ENCODE measurements around the gene CALHM5.

The CALHM5 gene

DNA sequence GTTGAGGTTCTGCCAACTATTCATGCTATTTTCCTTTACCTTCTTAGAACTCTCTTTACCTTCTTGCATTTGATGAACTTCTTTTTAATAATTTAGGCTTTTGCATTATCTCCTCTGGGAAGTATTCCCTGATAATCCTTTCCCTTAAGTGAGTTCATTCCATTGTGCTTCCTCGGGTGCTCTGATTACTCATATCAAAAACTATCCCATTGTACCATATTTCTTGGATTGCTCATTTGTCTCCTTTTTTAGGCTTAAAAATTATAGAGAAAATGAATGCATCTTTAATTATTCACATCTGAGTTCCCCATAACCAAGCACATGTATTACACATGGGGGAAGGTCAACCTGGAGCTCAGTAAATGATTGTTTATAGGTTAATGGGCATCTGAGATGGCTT is 44.6 kb downstream of the CALHM5 start:
- Mint-ChIP-seq H3K9me3 (ENCODE audit: low read depth) (no peaks in the 10 kb centered on the region), H3K4me1 (ENCODE audit: low read depth) (no peaks in the 10 kb centered on the region), H3K27ac (no peak overlapping the region)

DNA sequence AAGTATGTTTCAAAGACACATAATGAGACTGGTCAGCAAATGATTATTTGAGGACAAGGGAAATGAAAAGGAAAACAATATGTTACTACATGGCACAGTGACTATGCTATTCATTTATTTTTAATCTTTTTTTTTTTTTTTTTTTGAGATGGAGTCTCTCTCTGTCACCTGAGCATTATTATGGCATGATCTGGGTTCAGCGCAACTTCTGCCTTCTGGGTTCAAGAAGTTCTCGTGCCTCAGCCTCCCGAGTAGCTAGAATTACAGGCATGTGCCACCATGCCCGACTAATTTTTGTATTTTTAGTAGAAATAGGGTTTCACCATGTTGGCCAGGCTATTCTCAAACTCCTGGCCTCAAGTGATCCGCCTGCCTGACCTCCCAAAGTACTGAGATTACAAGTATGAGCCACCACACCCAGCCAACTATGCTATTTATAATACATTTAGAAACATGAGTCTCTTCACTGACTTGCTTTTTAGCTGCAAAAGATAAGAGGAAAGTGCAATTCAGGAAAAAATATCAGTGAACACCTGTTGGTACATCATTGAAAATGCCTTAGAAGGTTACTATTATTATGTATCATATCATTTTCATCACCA is 45.5 kb downstream of the CALHM5 start:
- Mint-ChIP-seq H3K27me3 (peaks cover 13% of the 10 kb centered on the region), H3K36me3 (no peaks in the 10 kb centered on the region), H3K4me1 (ENCODE audit: low read depth) (no peaks in the 10 kb centered on the region), H3K9me3 (ENCODE audit: low read depth) (no peaks in the 10 kb centered on the region), H3K4me3 (no peak overlapping the region), H3K27ac (no peak overlapping the region)

More for the DNA sequence above, 44.6 kb downstream of the CALHM5 start:
- no peaks in the 10 kb centered on the region for H3K36me3 Mint-ChIP-seq
- H3K4me3 Mint-ChIP-seq = no peak overlapping the region
- H3K27me3 Mint-ChIP-seq = peaks cover 12% of the 10 kb centered on the region

DNA sequence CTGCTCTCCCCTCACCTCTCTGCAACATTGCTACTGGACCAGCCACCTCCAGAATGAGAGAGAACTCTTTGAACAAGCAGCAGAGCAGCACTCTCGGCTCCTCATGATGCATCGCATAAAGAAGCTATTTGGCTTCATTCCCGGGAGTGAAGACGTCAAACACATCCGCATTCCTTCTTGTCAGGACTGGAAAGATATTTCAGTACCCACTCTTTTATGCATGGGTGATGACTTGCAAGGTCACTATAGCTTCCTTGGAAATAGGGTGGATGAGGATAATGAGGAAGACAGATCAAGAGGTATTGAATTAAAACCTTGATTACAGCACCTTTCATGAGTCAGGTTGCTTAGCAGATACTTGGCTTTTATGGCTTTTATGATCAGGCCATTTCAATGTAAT is 46.5 kb downstream of the CALHM5 start:
- H3K4me3 Mint-ChIP-seq = no peak overlapping the region
- H3K27me3 Mint-ChIP-seq = peaks cover 16% of the 10 kb centered on the region
- H3K9me3 Mint-ChIP-seq (ENCODE audit: low read depth) = no peaks in the 10 kb centered on the region
- no peak overlapping the region for H3K27ac Mint-ChIP-seq
- H3K4me1 Mint-ChIP-seq (ENCODE audit: low read depth) = no peaks in the 10 kb centered on the region
- H3K36me3 Mint-ChIP-seq = no peaks in the 10 kb centered on the region

DNA sequence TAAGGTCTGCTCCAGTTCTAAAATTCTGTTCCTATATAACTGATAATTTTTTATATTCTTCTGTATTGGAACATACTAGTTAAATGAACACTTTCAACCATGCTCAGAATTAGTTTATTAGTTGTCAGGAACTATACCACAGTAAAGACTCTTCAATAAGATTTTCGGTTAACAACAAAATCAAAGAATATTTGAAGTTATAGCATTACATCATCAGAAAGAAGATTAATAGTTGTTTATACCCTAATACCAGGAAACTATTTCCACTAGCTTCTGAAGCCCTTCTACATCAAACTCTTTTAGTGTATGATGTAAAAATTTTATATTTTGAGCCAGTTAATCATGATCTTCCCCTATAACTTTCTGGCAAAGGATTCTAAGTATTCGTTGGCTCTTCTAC is 48.7 kb downstream of the CALHM5 start:
- Mint-ChIP-seq H3K9me3 (ENCODE audit: low read depth) (no peaks in the 10 kb centered on the region), H3K4me3 (no peak overlapping the region), H3K27ac (no peak overlapping the region), H3K27me3 (peaks cover 7% of the 10 kb centered on the region), H3K36me3 (no peaks in the 10 kb centered on the region), H3K4me1 (ENCODE audit: low read depth) (peaks cover 5% of the 10 kb centered on the region)

DNA sequence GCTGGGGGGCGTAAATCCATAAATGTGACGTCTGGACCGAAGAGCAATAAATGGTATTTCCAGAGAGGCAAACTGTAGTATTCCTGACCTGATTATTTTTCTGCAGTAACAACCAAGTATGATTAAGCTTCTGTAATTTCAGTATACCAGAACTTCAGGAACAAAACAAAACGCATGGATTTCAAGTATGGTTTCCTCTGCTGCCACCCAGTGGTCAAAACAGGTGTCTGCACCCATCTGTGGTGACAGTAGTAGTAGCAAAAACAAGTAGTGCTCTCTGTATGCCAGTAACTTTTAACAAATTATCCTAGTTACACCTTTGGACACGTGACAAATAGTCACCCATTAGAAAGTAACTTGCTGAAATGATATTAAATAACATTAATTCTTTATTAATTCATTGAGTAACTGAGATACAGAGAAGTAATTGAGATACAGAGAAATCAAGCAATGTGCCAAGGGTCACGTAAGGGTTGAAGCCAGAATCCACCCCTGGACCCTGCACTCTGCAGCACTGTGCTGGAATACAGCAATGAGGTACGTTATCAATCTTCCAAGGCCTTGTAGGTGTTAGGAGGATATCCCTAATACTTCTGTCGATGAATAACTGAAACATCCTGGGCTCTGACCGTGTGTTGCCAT is 50.1 kb downstream of the CALHM5 start:
- H3K36me3 Mint-ChIP-seq = no peaks in the 10 kb centered on the region
- H3K4me3 Mint-ChIP-seq = no peak overlapping the region
- H3K27me3 Mint-ChIP-seq = peaks cover 7% of the 10 kb centered on the region
- peaks cover 5% of the 10 kb centered on the region for H3K4me1 Mint-ChIP-seq (ENCODE audit: low read depth)
- H3K27ac Mint-ChIP-seq = no peak overlapping the region
- no peaks in the 10 kb centered on the region for H3K9me3 Mint-ChIP-seq (ENCODE audit: low read depth)

DNA sequence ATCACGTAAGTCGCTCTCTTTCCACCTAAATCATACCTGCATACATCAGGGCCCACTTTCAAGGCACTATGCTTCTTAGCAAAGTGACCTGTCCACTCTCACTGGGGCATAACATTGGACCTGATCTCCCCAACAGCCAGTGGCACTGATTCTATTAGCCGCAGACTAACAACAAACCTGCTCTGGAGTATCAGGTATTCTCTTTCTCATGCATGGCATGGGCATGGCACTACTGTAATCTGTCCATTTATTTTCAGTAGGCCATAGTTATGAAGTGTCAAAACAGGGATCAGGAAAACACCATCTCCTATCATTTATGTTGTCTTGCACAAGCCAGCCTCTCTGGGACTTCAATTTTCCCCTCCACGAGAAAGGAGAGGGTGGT is 50.6 kb downstream of the CALHM5 start:
- Mint-ChIP-seq H3K4me1 (ENCODE audit: low read depth) (peaks cover 5% of the 10 kb centered on the region), H3K27ac (no peak overlapping the region), H3K27me3 (peaks cover 7% of the 10 kb centered on the region), H3K4me3 (no peak overlapping the region), H3K36me3 (no peaks in the 10 kb centered on the region), H3K9me3 (ENCODE audit: low read depth) (no peaks in the 10 kb centered on the region)

DNA sequence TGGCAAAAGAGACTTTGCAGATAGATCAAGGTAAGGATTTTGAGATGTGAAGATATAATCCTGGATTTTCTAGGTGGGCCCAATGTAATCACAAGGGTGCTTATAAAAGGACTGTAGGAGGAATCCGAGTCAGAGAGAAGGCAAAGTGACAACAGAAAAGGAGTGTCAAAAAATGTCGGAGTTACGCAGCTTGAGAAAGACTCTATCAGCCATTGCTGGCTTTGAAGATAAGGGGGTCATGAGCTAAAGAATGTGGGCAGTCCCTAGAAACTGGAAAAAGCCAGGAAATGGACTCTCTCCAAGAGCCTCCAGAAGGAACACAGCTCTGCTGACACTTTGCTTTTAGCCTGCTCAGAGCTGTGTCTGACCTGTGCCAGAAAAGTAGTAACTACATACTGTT is 51.2 kb downstream of the CALHM5 start:
- no peaks in the 10 kb centered on the region for H3K9me3 Mint-ChIP-seq (ENCODE audit: low read depth)
- H3K27ac Mint-ChIP-seq = no peak overlapping the region
- H3K36me3 Mint-ChIP-seq = no peaks in the 10 kb centered on the region
- H3K4me1 Mint-ChIP-seq (ENCODE audit: low read depth) = peaks cover 5% of the 10 kb centered on the region
- H3K4me3 Mint-ChIP-seq = no peak overlapping the region
- peaks cover 7% of the 10 kb centered on the region for H3K27me3 Mint-ChIP-seq

DNA sequence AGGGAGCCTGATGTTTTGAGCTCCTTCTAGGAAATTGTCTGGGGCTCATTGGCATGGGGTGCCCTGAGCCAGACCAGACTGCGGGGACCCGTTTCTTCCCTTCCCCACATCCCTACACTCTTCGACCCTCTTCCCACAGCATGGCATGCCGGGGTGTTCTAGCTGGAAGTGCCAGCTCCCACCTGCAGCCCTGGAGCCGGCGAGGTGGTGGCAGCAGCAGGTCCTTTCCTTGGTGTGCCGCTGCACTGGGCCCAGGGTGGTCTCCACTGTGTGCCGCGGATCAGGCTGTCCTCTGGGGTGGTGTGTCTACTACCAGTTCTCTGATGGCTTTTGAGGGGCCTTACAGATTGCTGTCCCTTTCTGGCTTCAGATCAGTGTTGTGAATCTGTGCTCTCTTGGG is 52.4 kb downstream of the CALHM5 start:
- Mint-ChIP-seq H3K27me3 (peaks cover 7% of the 10 kb centered on the region), H3K27ac (peak overlapping the region; percentile 18), H3K9me3 (ENCODE audit: low read depth) (no peaks in the 10 kb centered on the region), H3K4me1 (ENCODE audit: low read depth) (peaks cover 9% of the 10 kb centered on the region), H3K36me3 (no peaks in the 10 kb centered on the region), H3K4me3 (no peak overlapping the region)

DNA sequence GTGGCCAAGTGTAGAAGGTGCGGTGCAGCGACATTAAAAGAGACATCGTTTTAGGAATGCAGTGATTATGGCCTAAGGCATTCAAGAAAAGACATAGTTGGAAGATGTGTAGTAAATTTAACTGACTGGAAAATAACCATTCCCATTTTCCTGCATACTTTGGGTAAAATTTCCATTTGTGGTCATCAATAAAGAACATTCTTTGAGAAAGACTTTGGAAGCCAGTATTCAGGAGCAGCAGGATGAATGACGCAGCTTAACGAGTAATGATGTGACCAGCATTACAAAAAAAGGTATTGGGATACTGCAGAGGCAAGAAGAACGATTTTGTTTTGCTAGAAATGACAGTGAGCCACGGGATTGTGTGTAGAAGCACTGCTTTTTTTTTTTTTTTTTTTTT is 52.9 kb downstream of the CALHM5 start:
- peaks cover 7% of the 10 kb centered on the region for H3K27me3 Mint-ChIP-seq
- H3K27ac Mint-ChIP-seq = peak overlapping the region; percentile 18
- no peaks in the 10 kb centered on the region for H3K9me3 Mint-ChIP-seq (ENCODE audit: low read depth)
- H3K4me3 Mint-ChIP-seq = peak overlapping the region; percentile 35
- H3K36me3 Mint-ChIP-seq = no peaks in the 10 kb centered on the region
- peaks cover 14% of the 10 kb centered on the region for H3K4me1 Mint-ChIP-seq (ENCODE audit: low read depth)

DNA sequence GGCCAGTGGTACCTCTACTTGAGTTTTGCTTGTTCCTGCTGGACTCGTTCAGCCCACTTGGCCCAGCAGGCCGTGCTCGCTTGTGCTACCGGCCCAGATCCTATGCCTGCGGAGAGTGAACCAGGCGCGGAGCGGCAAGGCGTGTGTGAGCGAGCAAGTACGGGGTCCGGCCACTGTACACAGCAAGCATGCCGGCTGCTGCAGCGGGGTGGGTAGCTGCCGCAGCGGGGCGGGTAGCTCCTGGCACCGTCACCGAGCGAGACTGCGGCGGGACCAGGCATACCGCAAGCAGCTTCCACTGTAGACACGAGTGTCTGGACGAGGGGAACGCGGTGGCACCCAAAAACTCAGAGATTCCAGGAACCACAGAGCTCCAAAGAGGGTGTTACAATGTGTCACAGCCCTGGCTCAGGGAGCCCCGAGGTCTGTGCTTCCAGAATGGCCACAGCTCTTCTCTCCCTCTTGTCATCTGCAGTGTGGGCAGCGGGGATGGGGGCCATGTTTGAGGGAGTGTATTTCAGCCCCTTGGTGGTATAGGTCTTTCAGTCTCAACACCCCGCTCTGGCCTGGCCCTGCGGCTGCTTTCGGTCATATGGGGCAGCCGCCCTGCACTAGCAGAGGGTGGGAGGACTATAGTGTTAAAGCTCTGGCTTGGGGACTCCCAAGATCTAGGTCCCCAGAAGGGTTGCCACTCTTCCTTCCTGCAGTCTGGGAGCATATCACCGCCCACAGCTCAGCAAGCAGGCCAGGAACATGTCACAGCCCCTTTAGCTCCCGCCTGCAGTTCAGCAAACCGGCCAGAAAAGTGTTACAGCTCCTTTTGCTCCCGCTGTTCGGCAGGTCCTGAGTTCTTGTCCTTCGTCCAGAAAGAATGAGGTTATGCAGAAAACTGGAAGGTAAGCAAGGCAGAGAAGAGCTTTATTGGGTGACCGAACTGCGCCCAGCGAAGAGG is 53.8 kb downstream of the CALHM5 start:
- Mint-ChIP-seq H3K27me3 (peaks cover 7% of the 10 kb centered on the region), H3K36me3 (no peaks in the 10 kb centered on the region), H3K4me1 (ENCODE audit: low read depth) (peaks cover 21% of the 10 kb centered on the region), H3K9me3 (ENCODE audit: low read depth) (no peaks in the 10 kb centered on the region), H3K27ac (no peak overlapping the region), H3K4me3 (peak overlapping the region; percentile 35)

DNA sequence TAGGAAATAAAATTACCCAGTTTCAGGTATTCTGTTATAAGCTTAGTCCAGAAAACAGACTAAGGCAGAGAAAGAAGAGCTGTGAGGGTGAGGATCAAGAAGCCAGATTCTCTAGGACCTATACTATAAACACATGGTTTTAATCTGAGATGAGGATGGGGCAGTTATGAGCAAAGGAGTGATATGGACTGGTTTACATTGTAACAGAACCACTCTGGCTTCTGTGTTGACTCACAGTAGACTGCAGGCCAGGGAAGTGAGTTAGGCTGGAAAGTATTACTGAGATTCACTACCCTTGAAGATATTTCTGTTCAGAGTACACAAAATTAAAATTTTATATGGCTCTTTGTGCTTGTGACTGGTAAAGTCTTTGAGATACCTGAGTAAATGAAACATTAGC is 56.7 kb downstream of the CALHM5 start:
- Mint-ChIP-seq H3K27me3 (no peaks in the 10 kb centered on the region), H3K27ac (no peak overlapping the region), H3K36me3 (no peaks in the 10 kb centered on the region), H3K9me3 (ENCODE audit: low read depth) (no peaks in the 10 kb centered on the region), H3K4me3 (no peak overlapping the region), H3K4me1 (ENCODE audit: low read depth) (peaks cover 37% of the 10 kb centered on the region)

DNA sequence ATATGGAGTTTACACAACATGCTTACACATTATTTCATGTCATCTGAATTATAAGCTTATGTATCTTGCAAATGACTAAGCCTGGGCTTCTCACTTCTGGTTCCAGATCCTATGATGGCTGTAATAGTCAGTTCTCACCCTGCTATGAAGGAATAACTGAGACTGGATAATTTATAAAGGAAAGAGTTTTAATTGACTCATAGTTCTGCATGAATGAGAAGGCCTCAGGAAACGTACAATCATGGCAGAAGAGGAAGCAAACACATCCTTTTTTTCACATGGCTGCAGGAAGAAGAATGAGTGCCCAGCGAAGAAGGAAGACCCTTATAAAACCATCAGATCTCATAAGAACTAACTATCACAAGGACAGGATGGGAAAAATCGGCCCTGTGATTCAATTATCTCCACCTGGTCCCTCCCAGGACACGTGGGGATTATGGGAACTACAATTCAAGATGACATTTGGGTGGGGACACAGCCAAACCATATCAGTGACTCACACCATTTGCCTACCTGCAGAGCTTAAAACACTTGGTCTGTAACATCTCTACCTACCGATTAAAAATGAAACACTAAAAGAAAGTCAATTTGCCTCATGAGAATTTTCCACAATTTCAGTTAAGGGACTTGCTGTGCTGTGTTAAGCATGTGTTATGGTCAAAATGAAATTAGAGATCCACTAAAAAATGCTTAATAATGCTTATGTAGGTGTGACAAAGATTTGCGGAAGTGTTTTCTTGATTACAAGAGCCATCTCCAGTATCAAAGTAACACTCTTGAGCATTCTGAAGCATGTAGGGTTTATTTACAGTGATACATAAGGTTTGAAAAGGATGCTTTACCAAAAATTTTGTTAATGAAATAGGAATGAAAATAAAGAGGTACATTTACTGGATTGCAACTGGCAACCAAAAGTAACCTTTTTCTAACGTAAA is 57.6 kb downstream of the CALHM5 start:
- Mint-ChIP-seq H3K36me3 (peaks cover 2% of the 10 kb centered on the region), H3K27me3 (no peaks in the 10 kb centered on the region), H3K4me3 (peak overlapping the region; percentile 17), H3K27ac (no peak overlapping the region), H3K9me3 (ENCODE audit: low read depth) (no peaks in the 10 kb centered on the region), H3K4me1 (ENCODE audit: low read depth) (peaks cover 46% of the 10 kb centered on the region)

DNA sequence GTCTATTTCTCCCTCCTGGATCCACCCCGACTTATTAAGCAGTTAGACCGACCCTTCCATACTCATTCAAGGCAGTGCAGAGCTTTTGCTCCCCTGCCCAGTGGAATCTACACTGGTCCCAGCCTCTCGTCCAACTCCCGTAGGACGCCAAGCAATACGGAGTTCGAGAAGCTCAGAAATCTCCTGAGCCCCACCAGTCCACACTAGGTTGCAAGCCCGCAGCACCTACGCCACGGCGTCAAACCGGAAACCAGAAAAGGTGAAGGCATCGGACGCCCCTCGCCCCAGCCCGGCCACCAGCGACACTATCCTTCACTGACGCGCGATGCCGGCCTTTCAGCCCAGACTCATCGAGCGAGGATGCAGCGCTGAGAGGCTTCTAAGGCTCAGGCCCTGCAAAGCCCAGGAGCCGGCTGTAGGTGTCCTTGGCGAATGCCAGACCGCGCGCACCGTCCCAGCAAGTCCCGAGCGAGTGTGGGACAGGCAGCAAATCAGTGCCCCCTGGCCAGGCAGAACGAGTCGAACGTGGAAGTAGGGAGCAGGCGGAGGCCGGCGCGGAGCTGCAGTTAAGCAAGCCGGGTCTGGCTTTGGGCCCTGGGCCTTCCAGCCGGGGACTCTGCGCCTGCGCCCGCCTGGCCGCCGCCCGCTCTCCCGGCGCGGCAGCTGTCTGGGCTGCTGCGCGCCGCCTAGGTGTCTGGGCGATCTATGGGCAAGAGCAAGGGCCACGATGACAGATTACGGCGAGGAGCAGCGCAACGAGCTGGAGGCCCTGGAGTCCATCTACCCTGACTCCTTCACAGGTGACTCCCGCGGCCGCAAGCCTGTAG is 59.6 kb downstream of the CALHM5 start, which contains the start of gene RWDD1:
TSS of gene RWDD1 (plus strand) at position 649 of the 827 bp plus-strand sequence. CDS start at position 728, 79 bp downstream.
- Mint-ChIP-seq H3K4me3 (peak within 1 kb of the TSS; percentile 100), H3K27ac (peak within 1 kb of the TSS; percentile 99), H3K27me3 (no peaks in the 10 kb centered on the region), H3K9me3 (ENCODE audit: low read depth) (no peaks in the 10 kb centered on the region), H3K36me3 (peaks cover 3% of the 10 kb centered on the region), H3K4me1 (ENCODE audit: low read depth) (peaks cover 51% of the 10 kb centered on the region)

DNA sequence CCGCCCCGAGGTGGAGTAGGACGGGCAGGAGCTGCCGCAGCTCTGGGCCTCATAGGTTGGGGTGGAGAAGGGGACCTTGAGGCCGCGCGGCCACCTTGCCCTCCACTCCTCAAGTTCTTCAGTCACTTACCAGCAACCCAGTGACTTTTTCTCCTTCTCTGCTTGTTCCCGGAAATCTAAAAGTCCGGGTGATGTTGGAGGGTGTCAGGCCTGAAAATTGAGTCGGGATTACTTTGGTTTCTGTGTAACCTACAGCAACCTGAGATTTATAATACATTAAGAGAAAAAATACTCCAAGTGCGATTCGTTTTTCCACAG is 60.2 kb downstream of the CALHM5 start:
- Mint-ChIP-seq H3K27me3 (no peaks in the 10 kb centered on the region), H3K9me3 (ENCODE audit: low read depth) (no peaks in the 10 kb centered on the region), H3K4me3 (peak overlapping the region; percentile 100), H3K27ac (peak overlapping the region; percentile 95), H3K4me1 (ENCODE audit: low read depth) (peaks cover 56% of the 10 kb centered on the region), H3K36me3 (peaks cover 3% of the 10 kb centered on the region)
